GM19467 (cell line): ENCODE measurements around the gene NPY4R2.
"Not testable (repeated sequence)": the region's sequence is repeated elsewhere in the genome, so short reads cannot be mapped to it uniquely, and the experiment has no call there.

Source experiments
- ATAC-seq: cut with Tn5 transposase; IDR thresholded peaks from one replicate; pipeline ENCODE4 v1.9.1; 2021; ENCODE audit warnings: mild to moderate bottlenecking, moderate library complexity; ENCODE audit not compliant: unreplicated experiment

The NPY4R2 gene

DNA sequence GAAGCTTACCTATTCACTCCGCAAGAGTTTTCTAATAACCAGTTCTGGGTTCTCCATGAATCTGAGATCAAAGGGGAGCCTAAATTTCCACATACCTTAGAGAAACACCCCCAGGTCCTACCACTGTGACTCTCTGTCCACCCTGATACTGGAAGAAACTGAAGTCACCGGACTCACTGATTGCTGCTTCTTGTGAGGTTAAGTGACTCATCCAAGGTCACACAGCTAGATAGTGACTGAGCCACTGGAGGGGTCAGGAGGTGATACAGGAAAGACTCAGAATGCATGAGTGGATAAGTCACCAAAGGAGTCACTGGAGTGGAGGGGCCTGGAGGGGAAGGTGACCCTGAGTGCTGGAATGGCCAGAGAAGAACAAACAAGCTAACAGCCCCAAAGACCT is 9.8 kb downstream of the NPY4R2 start:
- ATAC-seq: not testable (repeated sequence)

DNA sequence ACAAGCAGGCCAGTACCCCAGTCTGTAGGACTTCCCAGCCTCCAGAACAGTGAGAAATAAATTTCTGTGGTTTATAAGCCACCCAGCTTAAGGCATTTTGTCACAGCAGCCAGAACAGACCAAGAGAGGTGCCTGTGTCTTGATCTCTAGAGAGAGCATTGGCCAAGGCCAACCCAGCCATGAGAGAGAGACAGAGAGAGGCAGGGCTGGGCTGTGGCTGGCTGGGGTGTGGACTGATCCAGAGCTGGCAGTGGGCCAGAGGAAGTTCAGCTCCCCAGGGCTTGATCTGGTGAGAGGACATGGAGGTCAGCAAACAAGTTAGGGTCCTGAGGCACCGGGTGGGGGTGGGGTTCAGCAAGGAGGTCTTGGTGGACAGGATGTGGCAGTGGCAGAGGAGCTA is 14.4 kb downstream of the NPY4R2 start:
- not testable (repeated sequence) for ATAC-seq

DNA sequence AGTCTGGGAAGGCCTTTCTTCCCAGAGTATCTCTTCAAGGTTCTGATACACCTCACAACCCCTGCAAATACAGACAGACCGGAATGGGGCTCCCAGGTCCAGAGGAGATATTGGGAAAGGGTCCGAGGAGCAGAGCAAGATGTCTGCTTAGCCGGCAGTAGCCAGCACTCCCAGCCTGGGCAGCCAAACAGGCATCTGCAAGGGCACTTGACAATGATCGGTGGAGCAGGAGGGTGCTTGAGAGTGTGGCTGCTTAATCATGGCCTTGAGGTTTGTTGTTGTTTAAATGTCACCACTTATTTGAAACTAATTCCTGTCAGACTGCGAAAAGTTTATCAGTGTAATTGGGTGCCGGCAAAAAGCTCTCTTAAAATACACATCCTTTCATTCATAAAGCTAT is 15.0 kb downstream of the NPY4R2 start:
- ATAC-seq: not testable (repeated sequence)

DNA sequence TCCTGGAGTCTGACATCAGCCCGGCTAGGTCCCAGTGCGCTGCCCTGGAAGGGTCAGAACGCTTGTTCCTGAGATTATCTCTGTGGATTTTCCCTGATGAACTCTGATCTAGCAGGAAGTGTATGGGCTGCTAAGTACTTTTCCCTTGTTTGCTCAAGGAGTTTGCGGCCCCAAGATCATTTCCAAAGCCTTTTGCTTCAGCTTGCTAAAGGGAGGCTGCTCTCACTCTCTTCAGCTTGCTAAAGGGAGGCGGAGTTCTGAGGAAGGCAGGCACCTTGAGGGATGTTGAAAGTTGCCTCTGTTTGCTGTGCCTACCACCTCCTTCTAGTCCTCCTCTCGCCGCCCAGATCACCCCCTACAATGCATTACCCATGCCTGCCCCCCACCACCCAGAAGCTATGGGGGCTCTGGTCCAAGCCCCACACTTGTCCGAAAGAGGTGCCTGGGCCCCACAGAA is 18.3 kb downstream of the NPY4R2 start:
- ATAC-seq: not testable (repeated sequence)

DNA sequence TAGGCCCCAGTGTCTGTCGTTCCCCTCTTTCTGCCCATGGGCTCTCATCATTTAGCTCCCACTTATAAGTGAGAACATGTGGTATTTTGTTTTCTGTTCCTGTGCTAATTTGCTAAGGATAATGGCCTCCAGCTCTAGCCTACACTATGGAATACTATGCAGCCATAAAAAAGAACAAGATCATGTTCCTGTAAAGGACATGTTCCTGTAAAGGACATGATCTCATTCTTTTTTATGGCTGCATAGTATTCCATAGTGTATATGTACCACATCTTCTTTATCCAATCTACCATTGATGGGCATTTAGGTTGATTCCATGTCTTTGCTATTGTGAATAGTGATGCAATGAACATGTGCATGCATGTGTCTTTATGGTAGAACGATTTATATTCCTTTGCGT is 19.2 kb downstream of the NPY4R2 start:
- ATAC-seq: not testable (repeated sequence)

DNA sequence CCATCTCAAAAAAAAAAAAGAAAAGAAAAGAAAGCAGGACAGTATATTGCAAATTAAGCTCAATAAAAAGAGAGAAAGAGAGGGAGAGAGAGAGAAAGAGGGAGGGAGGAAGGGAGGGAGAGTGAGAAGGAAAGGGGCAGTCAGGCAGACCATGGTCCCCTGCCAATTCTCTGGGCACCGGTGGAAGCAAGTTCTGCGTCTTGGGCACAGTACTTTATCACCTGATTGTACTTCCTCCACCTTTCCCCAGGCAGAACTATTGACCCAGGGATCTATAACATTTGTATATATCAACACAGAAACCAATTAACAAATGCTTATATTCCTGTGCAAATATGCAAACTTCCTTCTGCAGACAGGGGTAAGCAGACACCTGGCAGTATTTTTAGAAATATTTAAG is 22.4 kb downstream of the NPY4R2 start:
- ATAC-seq: not testable (repeated sequence)

DNA sequence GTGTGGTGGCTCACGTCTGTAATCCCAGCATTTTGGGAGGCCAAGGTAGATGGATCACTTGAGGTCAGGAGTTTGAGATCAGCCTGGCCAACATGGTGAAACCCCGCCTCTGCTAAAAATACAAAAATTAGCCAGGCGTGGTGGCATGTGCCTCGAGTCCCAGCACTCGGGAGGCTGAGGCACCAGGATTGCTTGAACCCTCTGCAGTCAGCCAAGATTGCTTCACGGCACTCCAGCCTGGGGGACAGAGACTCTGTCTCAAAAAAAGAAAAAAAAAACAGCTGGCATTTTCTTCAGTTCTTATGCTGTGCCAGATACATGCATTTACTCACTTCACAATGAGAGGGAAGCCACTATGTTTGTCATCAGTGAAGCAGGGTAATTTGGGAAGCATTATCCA is 22.9 kb downstream of the NPY4R2 start:
- ATAC-seq: not testable (repeated sequence)

DNA sequence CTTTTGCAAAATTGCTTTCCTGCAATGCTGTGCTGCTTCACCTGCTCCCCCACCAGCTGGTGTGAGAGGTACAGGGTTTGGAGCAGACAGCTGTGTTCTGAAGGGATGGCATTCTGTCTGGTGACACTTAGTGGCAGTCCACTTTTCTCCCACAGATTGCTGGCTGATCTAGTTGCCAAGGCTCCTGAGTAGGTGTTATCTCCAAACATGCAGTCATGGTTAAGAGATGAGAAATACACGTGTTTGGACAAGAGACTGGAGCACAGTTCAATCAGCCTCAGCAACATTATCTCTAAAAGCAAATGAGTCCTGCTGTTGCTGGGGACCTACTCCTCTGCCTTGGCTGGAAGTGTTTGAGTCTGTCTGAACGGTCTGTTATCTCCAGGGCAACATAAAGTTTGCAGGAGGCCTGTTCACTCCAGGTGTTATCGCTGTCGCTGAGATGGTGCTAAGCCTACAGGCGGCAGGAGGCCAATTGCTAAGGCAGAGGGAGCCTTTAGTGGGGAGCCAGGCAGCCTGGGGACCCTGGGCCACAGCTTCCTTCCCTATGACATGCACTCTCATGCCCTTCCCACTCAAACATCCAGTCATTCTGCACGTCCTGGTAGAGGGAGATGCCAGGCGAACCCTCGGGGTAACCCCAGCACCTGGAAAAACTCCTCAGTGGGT is 24.0 kb downstream of the NPY4R2 start:
- not testable (repeated sequence) for ATAC-seq

DNA sequence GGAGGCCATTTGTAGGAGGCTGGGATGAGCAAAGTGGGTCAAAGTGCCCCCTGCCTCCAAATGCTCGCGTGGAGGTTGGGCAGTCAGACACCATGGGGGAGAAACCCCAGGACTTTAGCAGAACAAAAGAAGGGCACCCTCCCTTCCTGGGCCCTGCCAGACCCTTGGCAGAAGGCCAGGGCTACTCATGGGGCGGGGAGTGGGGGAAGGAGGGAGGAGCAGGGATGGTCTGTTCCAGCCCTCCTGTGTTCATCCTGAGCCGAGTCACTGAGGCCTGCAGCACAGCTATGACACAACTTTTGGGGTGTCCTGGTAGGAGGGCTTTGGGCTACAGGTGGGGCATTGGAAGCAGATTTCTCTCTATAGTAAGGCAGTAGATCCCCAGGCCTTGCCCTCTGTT is 24.9 kb downstream of the NPY4R2 start:
- not testable (repeated sequence) for ATAC-seq

DNA sequence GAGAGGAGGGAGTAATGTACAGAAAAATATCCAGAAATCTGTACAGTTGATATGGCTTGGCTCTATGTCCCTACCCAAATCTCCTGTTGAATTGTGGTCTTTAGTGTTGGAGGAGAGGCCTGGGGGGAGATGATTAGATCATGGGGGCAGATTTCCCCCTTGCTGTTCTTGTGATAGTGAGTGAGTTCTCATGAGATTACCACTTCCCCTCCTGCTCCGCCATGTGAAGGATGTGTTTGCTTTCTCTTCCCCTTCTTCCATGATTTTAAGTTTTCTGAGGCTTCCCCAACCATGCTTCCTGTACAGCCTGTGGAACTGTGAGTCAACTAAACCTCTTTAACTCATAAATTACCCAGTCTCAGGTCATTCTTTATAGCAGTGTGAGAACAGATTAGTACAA is 29.0 kb downstream of the NPY4R2 start:
- ATAC-seq: not testable (repeated sequence)

DNA sequence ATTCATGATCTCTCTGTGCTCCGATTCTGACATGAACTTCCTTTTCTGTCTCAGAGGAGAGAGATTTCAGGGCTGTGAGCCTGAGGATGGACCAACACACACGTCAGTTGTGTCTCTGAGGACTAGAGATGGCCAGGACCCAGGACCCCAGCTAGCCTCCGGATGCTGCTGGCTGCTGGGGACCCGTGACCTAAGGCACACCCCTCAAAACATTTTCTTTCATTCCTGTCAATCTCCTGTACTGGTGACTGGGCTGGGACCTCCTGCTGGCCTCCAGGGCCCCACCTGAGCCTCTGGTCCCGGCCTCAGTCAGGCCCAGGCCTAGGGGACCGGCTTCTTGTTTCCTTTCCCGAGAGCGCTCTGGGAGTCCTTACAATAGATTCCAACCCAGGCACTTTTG is 38.7 kb downstream of the NPY4R2 start:
- not testable (repeated sequence) for ATAC-seq

DNA sequence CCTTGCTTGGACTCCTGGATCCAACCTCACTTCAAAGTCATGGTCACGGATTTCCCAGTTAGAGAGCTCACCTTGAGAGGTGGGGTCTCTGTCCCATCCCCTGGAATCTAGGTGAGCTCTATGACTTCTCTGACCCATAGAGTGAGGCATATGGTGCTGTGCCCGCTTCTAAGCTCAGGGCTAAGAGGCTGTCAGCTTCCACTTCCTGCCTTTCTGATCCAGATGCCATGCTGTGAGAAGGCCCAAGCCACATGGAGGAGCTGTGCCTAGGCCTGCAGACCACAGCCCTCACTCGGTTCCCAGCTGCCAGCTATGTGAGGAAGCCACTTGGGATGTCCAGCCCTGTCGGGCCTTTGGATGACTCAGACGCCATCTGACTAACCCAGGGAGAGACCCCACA is 41.2 kb downstream of the NPY4R2 start:
- not testable (repeated sequence) for ATAC-seq

DNA sequence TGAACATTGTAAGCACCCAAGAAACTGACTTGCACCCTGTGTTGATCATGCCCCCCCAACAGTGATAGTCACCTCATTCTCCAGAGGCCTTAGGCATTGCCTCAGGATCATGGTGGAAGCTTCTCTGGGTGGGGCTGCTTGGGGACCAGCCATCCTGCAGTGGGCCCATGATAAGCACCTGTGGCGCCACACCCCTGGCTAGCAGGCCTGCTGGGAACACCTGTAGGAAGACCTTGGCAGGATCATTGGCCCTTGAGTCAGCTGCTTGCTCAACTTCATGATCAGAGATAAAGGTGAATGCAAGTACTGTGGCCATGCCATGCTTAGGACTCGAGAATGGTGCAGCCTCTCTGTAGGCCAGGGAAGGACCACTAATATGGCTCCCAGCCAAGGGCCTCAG is 42.2 kb downstream of the NPY4R2 start:
- not testable (repeated sequence) for ATAC-seq

DNA sequence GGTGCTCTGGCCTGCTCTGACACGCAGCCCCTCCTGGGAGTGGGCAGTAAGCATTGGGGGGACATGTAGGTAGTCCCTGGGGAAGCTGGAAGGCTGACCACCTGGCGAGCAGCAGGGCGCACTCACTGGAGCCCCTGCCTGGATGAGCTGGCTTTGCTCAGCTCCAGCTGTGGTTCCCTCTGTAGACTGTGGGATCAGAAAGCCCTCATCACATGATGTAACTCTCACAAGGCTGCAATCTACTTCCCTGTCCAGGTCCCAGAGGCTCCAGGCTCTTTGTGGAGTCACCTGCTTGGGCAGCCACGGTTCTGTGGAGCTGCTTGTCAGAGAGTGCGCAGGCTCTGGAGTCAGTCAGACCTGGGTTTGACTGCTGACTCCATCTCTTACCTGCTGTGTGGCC is 44.3 kb downstream of the NPY4R2 start:
- ATAC-seq: not testable (repeated sequence)

DNA sequence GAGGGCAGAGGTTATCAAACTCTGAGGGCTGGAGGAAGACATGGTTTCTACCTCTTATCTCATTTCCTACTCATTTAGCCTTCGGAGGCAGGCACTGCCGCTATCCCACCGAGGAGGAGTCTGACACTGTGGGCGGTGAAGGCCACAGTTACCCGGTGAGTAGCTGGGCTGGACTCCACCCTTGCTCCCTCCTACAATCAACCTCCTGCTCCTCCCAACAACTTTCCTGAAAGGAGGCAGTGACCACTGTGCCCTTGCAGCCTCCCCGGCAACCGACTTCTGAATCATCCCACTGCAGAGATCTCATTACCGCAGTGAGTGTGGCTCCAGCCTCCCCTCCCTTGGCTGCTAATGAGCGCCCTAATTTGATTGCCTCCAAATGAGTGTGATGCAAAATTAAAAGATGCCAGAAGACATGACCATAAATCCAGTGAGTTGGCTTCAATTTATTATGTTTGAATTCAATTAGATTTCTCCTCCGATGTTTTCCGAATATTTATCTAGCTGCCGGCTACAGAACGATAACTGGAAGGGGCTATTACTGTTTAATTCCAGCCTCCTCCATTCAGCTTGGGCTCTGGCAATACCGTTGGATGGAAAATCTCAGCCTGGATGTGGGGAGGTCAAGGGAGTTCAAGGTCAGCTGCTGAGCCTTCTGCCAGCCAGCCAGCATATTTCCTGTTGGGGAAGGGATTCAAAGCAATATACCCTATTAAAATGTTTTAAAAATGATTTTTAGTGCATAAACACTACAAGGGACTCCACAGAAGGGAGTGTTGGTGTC is 46.0 kb downstream of the NPY4R2 start:
- ATAC-seq: not testable (repeated sequence)

DNA sequence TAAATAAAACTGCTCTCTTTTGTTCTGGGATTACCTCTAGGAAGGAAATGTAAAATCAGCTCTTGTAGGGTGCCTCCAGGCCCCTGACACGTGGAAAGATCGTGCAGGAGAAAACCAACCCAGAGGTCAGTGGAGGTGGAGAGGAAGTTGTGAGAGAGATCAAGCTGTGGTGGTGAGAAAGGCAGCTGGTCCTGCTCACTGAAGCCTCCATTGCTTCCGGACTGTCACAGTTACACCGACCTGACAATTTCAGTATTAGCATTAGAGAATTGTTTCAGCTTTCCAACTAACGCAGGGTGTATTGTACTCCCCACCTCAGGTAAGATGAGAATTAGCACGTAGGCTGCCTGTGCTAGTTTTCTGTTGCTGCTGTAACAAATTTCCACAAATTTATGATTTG is 50.5 kb downstream of the NPY4R2 start:
- not testable (repeated sequence) for ATAC-seq

DNA sequence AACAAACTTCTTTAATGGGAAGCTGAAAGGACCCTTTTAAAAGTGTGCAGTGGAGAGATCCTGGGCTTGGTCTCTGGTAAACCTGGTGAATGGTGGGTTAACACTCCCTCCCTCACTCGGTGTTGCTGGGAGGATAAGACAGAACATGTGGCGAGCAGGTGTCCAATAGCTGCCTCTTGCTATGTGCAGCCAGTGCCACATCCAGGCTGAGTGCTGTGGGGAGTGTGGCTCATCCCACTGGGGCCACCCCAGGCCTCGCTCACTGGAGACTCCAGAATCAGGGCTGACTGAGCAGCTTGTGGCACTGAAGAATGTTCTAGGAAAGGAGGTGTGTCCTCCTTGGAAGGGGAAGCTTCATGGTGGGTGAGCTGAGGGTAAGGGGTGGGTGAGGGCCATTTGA is 51.6 kb downstream of the NPY4R2 start:
- ATAC-seq: not testable (repeated sequence)

DNA sequence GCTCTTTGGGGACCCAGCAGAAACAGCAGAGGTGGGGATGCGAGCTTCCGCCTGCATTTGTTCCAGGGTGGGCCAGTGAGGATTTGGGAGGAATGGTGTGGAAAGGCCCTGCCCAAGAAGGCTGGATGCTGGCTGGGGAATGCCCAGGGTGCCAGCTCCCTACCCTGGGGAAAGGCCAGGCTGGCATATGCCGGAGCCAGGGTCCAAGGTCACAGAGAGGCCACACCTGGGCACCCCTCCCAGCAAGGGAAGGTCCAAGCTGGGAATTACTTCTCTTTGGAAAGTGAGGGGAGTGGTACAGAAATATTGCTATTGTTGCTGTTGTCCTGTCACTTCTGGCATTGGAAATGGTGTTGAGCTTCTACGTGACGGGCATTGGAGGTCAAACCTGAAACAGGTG is 53.1 kb downstream of the NPY4R2 start:
- ATAC-seq: not testable (repeated sequence)

DNA sequence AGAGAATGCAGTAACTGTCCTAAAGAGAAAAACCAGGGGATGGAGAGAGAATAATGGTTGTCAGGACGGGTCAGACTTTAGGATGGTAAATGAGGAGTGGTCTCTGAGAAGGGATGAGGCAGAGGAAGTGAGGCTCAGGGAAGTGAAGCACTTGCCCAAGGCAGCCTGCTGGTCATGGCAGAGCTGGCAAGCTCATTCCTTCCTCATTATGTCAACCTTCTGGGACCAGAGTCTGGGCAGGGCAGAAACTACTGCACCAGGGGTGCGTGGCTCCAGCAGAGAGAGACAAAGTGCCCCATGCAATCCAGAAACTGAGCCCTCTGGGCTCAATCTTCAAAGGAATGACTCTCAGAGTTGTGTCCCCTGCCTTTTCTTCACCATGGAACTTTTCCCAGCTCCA is 53.6 kb downstream of the NPY4R2 start:
- ATAC-seq: not testable (repeated sequence)
